Embryonic facial prominence (tissue), 1 donor: ENCODE results near the gene ARHGAP9.

ENCODE experiments used
- DNase-seq: peaks from one replicate; pipeline ENCODE4 v3.0.0-alpha.2; 2016; ENCODE audit errors: extremely low spot score

ARHGAP9 gene

GRCh38 chr12:57479376-57480115 lies at the start of gene ARHGAP9:
Gene ARHGAP9, minus strand, starts transcription at chr12:57479866. Its CDS starts 460 bp downstream, at chr12:57479406.
- DNase-seq: no peak

GRCh38 chr12:57528831-57529555 lies 49.3 kb upstream of the ARHGAP9 start:
- DNase-seq: no peak

GRCh38 chr12:57528176-57528575 lies 48.5 kb upstream of the ARHGAP9 start:
- DNase-seq: no peak

- DNase-seq: no peak
These were observed 47.5 kb upstream of the ARHGAP9 start for GRCh38 chr12:57527184-57527583.

- DNase-seq: no peak
These were observed 46.9 kb upstream of the ARHGAP9 start for GRCh38 chr12:57526477-57527126.

- DNase-seq: no peak
These were observed 46.1 kb upstream of the ARHGAP9 start for GRCh38 chr12:57525615-57526383.

- DNase-seq: no peak
These were observed 45.3 kb upstream of the ARHGAP9 start for GRCh38 chr12:57524814-57525614.

GRCh38 chr12:57523706-57524614 lies 44.3 kb upstream of the ARHGAP9 start:
- DNase-seq: no peak

GRCh38 chr12:57522887-57523705 lies 43.4 kb upstream of the ARHGAP9 start:
- peak; percentile 65 for DNase-seq

GRCh38 chr12:57522011-57522886 lies 42.6 kb upstream of the ARHGAP9 start, which contains the start of gene MBD6:
Gene MBD6, plus strand, starts transcription at chr12:57522824. Its CDS starts 1,480 bp downstream, at chr12:57524304.
- DNase-seq: peak; percentile 68

- DNase-seq: no peak
These were observed 41.9 kb upstream of the ARHGAP9 start for GRCh38 chr12:57521525-57522010.

GRCh38 chr12:57520053-57520818 lies 40.6 kb upstream of the ARHGAP9 start, which contains the start of gene DDIT3:
Gene DDIT3, minus strand, starts transcription at chr12:57520514. Its CDS starts 3,108 bp downstream, at chr12:57517406.
- DNase-seq: peak; percentile 97

GRCh38 chr12:57519796-57520052 lies 40.1 kb upstream of the ARHGAP9 start:
- no peak for DNase-seq

- no peak for DNase-seq
These were observed 39.5 kb upstream of the ARHGAP9 start for GRCh38 chr12:57518920-57519795.

- no peak for DNase-seq
These were observed 38.7 kb upstream of the ARHGAP9 start for GRCh38 chr12:57518176-57518919.
